Hepatocyte (in vitro differentiated cells): Measurements from ENCODE around the gene KLHL3. TPM values are rescaled to one million over a fixed set of nuclear protein-coding genes. Genes with fewer than 3 reads are reported as not detected.

Experiments used
- DNase-seq: peaks from one replicate; pipeline ENCODE4 v3.0.0-alpha.2; 2016; ENCODE audit warnings: low spot score
- H2AFZ ChIP-seq: fragments of 200-600 bp; sonication (generic); 2 replicates; pipeline ENCODE4 v1.6.0; 2016; ENCODE audit warnings: antibody characterized with exemption, mild to moderate bottlenecking
- H3K27ac ChIP-seq: fragments of 200-600 bp; sonication (generic); 2 replicates; pipeline ENCODE4 v1.5.1; 2016; ENCODE audit warnings: mild to moderate bottlenecking
- H3K27me3 ChIP-seq: fragments of 200-600 bp; sonication (generic); 2 replicates; pipeline ENCODE4 v1.6.1; 2016
- H3K36me3 ChIP-seq: fragments of 200-600 bp; sonication (generic); replicated peaks from 2 replicates; pipeline ENCODE4 v1.5.1; 2016; ENCODE audit warnings: low read depth; ENCODE audit not compliant: insufficient read depth
- H3K4me1 ChIP-seq: fragments of 200-600 bp; sonication (generic); 2 replicates; pipeline ENCODE4 v1.5.1; 2016; ENCODE audit warnings: mild to moderate bottlenecking, moderate library complexity; ENCODE audit not compliant: insufficient read depth
- H3K4me2 ChIP-seq: fragments of 200-600 bp; sonication (generic); 2 replicates; pipeline ENCODE4 v1.6.0; 2016
- H3K4me3 ChIP-seq: fragments of 200-600 bp; sonication (generic); 2 replicates; pipeline ENCODE4 v1.5.1; 2016; ENCODE audit warnings: mild to moderate bottlenecking
- H3K79me2 ChIP-seq: fragments of 200-600 bp; sonication (generic); 2 replicates; pipeline ENCODE4 v1.6.0; 2017; ENCODE audit warnings: mild to moderate bottlenecking
- H3K9me2 ChIP-seq: fragments of 200-600 bp; sonication (generic); replicated peaks from 2 replicates; pipeline ENCODE4 v1.6.0; 2017; ENCODE audit warnings: mild to moderate bottlenecking; ENCODE audit not compliant: insufficient read depth
- H3K9me3 ChIP-seq: fragments of 200-600 bp; sonication (generic); 2 replicates; pipeline ENCODE4 v1.5.1; 2016; ENCODE audit warnings: low read depth, mild to moderate bottlenecking
- H4K20me1 ChIP-seq: fragments of 200-600 bp; sonication (generic); 2 replicates; pipeline ENCODE4 v1.6.0; 2016; ENCODE audit warnings: mild to moderate bottlenecking; ENCODE audit not compliant: insufficient read depth, poor library complexity, severe bottlenecking
- CTCF ChIP-seq: fragments of 200-600 bp; sonication (generic); IDR thresholded peaks from 2 replicates; pipeline ENCODE4 v1.5.1; 2016; ENCODE audit warnings: antibody characterized with exemption, mild to moderate bottlenecking; ENCODE audit not compliant: poor library complexity
- EZH2 ChIP-seq: fragments of 200-600 bp; sonication (generic); IDR thresholded peaks from 2 replicates; pipeline ENCODE4 v1.6.1; 2016; ENCODE audit warnings: antibody characterized with exemption, mild to moderate bottlenecking, borderline replicate concordance
- EZH2phosphoT487 ChIP-seq: fragments of 200-600 bp; sonication (generic); IDR thresholded peaks from one replicate; pipeline ENCODE4 v1.6.1; 2018; ENCODE audit warnings: antibody characterized with exemption, mild to moderate bottlenecking, low read depth, moderate library complexity; ENCODE audit not compliant: unreplicated experiment, severe bottlenecking
- WGBS: methylation state at CpG from one replicate; pipeline ENCODE4 v1.1.6; 2016; ENCODE audit warnings: low lambda C conversion rate; ENCODE audit errors: missing lambda C conversion rate; 5-methylcytosine and 5-hydroxymethylcytosine counted together
- polyA plus RNA-seq: library from polyadenylated mRNA; unstranded; fragments of >200 nt; fragmentation: Nextera tagmentation; extraction: Ambion mirVana; gene quantifications from 2 replicates; pipeline ENCODE4 v1.2.1, GENCODE V29; 2016
- total RNA-seq: library from RNA; depleted of rRNA; stranded (reverse); fragments of >200 nt; gene quantifications from 2 replicates; pipeline ENCODE4 v1.2.3, GENCODE V29; 2014

The KLHL3 gene
- total and polyA plus RNA-seq, 2 experiments from 2014 or later, result 1.4 to 5.3 TPM

- Histone ChIP-seq H3K4me2 (no peak overlapping the region), H3K4me3 (no peak overlapping the region), H3K27ac (no peak overlapping the region), H4K20me1 (no peaks in the 10 kb centered on the region), H2AFZ (no peak overlapping the region), H3K4me1 (no peaks in the 10 kb centered on the region), H3K79me2 (no peaks in the 10 kb centered on the region), H3K36me3 (no peaks in the 10 kb centered on the region), H3K9me3 (peaks cover 6% of the 10 kb centered on the region), H3K9me2 (no peaks in the 10 kb centered on the region), H3K27me3 (no peaks in the 10 kb centered on the region)
- no peak for TF ChIP-seq EZH2phosphoT487
- TF ChIP-seq CTCF, result no peak
- TF ChIP-seq EZH2, result no peak
- 94% methylated on average over 5 of the region's 5 CpGs for WGBS
- no peak for DNase-seq
Measured at GRCh38 chr5:137710086-137710485, 25.8 kb downstream of the KLHL3 start.

- Histone ChIP-seq H3K27ac (no peak overlapping the region), H3K4me2 (no peak overlapping the region), H3K4me3 (no peak overlapping the region), H3K36me3 (no peaks in the 10 kb centered on the region), H3K4me1 (no peaks in the 10 kb centered on the region), H2AFZ (no peak overlapping the region), H3K9me3 (peaks cover 6% of the 10 kb centered on the region), H3K27me3 (no peaks in the 10 kb centered on the region), H3K79me2 (no peaks in the 10 kb centered on the region), H4K20me1 (no peaks in the 10 kb centered on the region), H3K9me2 (no peaks in the 10 kb centered on the region)
- 88% methylated on average over 3 of the region's 3 CpGs for WGBS
- no peak for DNase-seq
- TF ChIP-seq EZH2phosphoT487 (no peak), CTCF (no peak), EZH2 (no peak)
Measured at GRCh38 chr5:137708796-137709559, 26.9 kb downstream of the KLHL3 start.

GRCh38 chr5:137708062-137708461 lies 27.8 kb downstream of the KLHL3 start:
- Histone ChIP-seq H3K36me3 (no peaks in the 10 kb centered on the region), H3K9me3 (peaks cover under 1% of the 10 kb centered on the region), H3K4me2 (no peak overlapping the region), H2AFZ (no peak overlapping the region), H3K4me1 (no peaks in the 10 kb centered on the region), H3K9me2 (no peaks in the 10 kb centered on the region), H4K20me1 (no peaks in the 10 kb centered on the region), H3K79me2 (no peaks in the 10 kb centered on the region), H3K4me3 (no peak overlapping the region), H3K27ac (no peak overlapping the region), H3K27me3 (no peaks in the 10 kb centered on the region)
- DNase-seq, result no peak
- 96% methylated on average over 1 of the region's 1 CpG for WGBS
- TF ChIP-seq EZH2, result no peak

- H3K27ac ChIP-seq, result no peak overlapping the region
- TF ChIP-seq EZH2phosphoT487, result no peak
- TF ChIP-seq EZH2, result no peak
- TF ChIP-seq CTCF, result no peak
Measured at GRCh38 chr5:137706841-137707240, 29.0 kb downstream of the KLHL3 start.

More at GRCh38 chr5:137706841-137707240, 29.0 kb downstream of the KLHL3 start:
- no peak overlapping the region for H3K4me2 ChIP-seq
- H2AFZ ChIP-seq, result no peak overlapping the region
- H3K9me3 ChIP-seq, result no peaks in the 10 kb centered on the region
- no peaks in the 10 kb centered on the region for H3K4me1 ChIP-seq
- 85% methylated on average over 2 of the region's 2 CpGs for WGBS
- H3K9me2 ChIP-seq, result no peaks in the 10 kb centered on the region
- H3K36me3 ChIP-seq, result no peaks in the 10 kb centered on the region
- H3K27me3 ChIP-seq, result no peaks in the 10 kb centered on the region
- no peak overlapping the region for H3K4me3 ChIP-seq
- no peaks in the 10 kb centered on the region for H3K79me2 ChIP-seq
- DNase-seq, result no peak
- no peaks in the 10 kb centered on the region for H4K20me1 ChIP-seq
